ENCODE results near the gene PDIA5.

The PDIA5 gene

DNA sequence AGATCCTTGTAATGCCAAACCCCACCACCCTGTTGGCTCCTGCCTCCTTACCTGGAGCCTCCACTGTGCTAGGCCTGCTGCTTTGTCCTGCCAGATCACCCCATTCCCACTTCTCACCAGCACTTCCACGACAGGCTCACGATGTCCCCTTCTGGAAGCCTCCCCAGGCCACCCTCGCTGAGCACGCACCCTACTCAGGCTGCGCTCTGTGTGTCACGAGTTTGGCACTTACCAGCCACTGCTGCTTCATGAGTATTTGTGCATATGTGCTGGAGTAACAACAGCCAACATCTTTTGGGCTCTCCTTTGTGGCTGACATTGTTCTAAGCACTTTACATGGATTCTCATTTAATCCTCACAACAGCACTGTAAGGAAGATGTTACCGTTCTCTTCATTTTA is 58.1 kb downstream of the PDIA5 start:
- Mint-ChIP-seq H3K4me3 (no peak overlapping the region), H3K27me3 (ENCODE audit: low read depth) (no peaks in the 10 kb centered on the region), H3K27ac (no peak overlapping the region), H3K9me3 (no peaks in the 10 kb centered on the region), H3K4me1 (peaks cover 10% of the 10 kb centered on the region), H3K36me3 (ENCODE audit: low read depth) (peaks cover 37% of the 10 kb centered on the region)
- TF ChIP-seq, protein P1, sequence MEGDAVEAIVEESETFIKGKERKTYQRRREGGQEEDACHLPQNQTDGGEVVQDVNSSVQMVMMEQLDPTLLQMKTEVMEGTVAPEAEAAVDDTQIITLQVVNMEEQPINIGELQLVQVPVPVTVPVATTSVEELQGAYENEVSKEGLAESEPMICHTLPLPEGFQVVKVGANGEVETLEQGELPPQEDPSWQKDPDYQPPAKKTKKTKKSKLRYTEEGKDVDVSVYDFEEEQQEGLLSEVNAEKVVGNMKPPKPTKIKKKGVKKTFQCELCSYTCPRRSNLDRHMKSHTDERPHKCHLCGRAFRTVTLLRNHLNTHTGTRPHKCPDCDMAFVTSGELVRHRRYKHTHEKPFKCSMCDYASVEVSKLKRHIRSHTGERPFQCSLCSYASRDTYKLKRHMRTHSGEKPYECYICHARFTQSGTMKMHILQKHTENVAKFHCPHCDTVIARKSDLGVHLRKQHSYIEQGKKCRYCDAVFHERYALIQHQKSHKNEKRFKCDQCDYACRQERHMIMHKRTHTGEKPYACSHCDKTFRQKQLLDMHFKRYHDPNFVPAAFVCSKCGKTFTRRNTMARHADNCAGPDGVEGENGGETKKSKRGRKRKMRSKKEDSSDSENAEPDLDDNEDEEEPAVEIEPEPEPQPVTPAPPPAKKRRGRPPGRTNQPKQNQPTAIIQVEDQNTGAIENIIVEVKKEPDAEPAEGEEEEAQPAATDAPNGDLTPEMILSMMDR (IDR thresholded peaks at IDR 0.05; ENCODE audit: unreplicated experiment in 3 of 3) = no peak

DNA sequence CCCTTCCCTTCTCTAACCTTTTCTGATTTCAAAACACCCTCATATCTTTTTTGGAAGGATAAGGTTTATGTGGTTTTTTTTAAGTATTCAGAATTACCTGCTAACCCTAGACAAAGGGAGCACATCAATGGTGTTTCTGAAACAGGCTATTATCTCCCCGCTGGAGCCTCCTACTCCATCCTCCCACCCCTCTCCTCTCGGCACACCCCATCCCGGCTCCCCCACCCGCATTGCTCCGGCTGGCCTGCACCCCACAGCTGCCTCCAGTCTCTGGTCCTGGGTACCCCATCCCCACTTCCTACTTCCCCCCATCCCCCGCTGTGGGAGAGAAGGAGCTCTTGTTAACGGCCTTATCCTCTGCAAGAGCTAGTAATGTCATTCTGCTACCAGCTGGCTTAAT is 59.2 kb downstream of the PDIA5 start:
- TF ChIP-seq, protein P1 (IDR thresholded peaks at IDR 0.05; ENCODE audit: unreplicated experiment in 3 of 3) = no peak
- Mint-ChIP-seq H3K4me3 (no peak overlapping the region), H3K27ac (peak overlapping the region in 1 of 3 experiments; percentile 47), H3K4me1 (peaks cover 10% of the 10 kb centered on the region), H3K36me3 (ENCODE audit: low read depth) (peaks cover 30% of the 10 kb centered on the region), H3K9me3 (no peaks in the 10 kb centered on the region), H3K27me3 (ENCODE audit: low read depth) (no peaks in the 10 kb centered on the region)

DNA sequence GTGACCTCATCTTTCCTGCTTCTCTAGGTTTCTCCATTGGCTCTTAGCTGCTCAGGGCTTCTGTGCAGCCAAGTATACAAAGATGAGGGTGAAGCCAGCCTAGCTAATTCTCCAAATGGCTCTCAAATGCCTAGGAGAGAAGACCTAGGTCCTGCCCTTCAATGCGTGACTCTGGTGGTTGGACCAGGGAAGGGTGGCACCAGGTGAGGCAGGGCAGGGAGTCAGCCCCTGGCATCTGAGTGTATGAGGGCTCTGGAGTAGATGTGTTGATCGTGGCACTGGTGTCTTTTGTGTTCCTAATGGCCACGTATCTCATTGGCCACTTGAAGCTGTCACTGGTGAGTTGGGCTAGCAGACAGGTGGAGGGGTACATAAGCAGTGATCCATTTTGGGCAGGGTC is 59.8 kb downstream of the PDIA5 start:
- H3K27me3 Mint-ChIP-seq (ENCODE audit: low read depth) = no peaks in the 10 kb centered on the region
- H3K9me3 Mint-ChIP-seq = no peaks in the 10 kb centered on the region
- no peak overlapping the region for H3K4me3 Mint-ChIP-seq
- peaks cover 29% of the 10 kb centered on the region for H3K36me3 Mint-ChIP-seq (ENCODE audit: low read depth)
- peaks cover 10% of the 10 kb centered on the region for H3K4me1 Mint-ChIP-seq
- TF ChIP-seq, protein P1 (IDR thresholded peaks at IDR 0.05; ENCODE audit: unreplicated experiment in 3 of 3) = no peak
- H3K27ac Mint-ChIP-seq = peak overlapping the region in 1 of 3 experiments; percentile 47

DNA sequence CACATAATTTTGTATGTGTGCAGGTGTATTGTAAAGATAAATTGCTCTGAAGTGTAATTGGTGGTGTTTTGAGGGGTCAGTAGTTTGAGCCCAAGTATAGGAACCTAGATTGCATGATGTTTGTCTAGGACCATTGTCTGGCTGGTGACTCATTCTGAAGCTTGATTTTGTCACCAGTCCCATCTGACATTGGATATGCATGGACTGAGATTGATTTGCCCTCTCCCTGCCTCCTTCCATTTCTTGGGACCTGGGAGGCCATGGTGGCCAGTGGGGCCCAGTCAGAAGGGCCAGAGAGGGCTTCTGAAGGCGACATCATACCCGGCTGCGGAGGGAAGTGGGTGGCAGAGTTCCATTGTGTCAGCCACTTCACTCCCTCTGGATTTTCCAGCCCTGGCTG is 62.3 kb downstream of the PDIA5 start:
- Mint-ChIP-seq H3K4me3 (no peak overlapping the region), H3K9me3 (no peaks in the 10 kb centered on the region), H3K27ac (no peak overlapping the region), H3K4me1 (peaks cover 5% of the 10 kb centered on the region), H3K36me3 (ENCODE audit: low read depth) (peaks cover 24% of the 10 kb centered on the region), H3K27me3 (ENCODE audit: low read depth) (no peaks in the 10 kb centered on the region)
- TF ChIP-seq, protein P1 (IDR thresholded peaks at IDR 0.05; ENCODE audit: unreplicated experiment in 3 of 3) = no peak

DNA sequence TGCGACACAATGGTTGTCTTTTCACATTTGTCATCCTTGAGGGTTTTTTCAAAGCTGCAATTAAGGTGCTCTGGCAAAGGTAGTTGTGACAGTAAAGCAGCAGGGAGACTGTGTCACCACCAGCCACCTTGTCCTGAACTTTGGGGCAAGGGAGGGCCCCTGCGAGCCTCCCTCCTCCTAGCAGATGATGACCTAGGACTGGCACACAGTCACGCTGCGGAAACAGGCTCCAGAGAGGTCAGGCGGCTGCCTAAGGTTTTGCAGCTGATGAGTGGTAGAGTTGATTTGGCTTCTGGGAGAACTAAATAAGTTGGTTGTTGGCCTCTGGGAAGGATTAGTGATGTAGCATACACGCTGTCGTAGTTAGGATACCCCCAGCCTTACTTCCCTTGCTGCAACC is 62.7 kb downstream of the PDIA5 start:
- Mint-ChIP-seq H3K4me3 (no peak overlapping the region), H3K9me3 (no peaks in the 10 kb centered on the region), H3K27me3 (ENCODE audit: low read depth) (no peaks in the 10 kb centered on the region), H3K36me3 (ENCODE audit: low read depth) (peaks cover 22% of the 10 kb centered on the region), H3K27ac (peak overlapping the region in 1 of 3 experiments; percentile 59), H3K4me1 (peaks cover 5% of the 10 kb centered on the region)
- TF ChIP-seq, protein P1 (IDR thresholded peaks at IDR 0.05; ENCODE audit: unreplicated experiment in 3 of 3) = no peak

DNA sequence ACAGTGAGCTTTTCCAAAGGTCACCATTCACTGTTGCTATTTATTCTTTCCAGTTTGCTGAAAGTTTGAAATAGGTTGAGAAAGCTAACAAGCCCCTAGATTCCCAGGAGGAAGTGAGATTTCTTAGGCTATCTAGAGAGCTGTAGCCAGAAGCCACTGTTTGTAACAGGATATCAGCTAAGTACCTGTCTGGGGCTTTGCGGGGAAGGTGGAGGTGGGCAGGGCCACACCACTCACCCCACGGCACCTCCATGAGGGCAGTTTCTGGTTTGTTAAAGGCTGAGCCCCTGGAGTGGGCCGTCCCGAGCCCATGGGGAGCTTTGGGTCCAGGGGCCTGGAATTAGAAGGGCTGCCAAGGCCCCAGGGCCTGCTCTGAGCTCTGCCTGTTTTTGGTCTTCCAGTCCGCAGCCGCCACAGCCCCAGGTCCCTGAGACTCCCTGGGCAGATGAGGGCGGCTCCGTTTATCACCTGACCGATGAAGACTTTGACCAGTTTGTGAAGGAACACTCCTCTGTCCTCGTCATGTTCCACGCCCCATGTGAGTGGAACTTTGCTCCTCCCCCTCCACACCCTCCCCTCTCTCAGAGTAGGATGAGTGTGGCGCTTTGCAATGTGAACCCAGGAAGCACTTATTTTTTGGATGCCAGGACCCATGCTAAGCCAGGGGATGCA is 63.4 kb downstream of the PDIA5 start:
- TF ChIP-seq, protein P1 (IDR thresholded peaks at IDR 0.05; ENCODE audit: unreplicated experiment in 3 of 3) = no peak
- Mint-ChIP-seq H3K4me1 (peaks cover 5% of the 10 kb centered on the region), H3K9me3 (no peaks in the 10 kb centered on the region), H3K4me3 (no peak overlapping the region), H3K27me3 (ENCODE audit: low read depth) (no peaks in the 10 kb centered on the region), H3K27ac (peak overlapping the region in 1 of 3 experiments; percentile 59), H3K36me3 (ENCODE audit: low read depth) (peaks cover 19% of the 10 kb centered on the region)

Measured in nephron (organoid).